BE2C (cell line): Measurements from ENCODE around the gene MMP10.
"Not testable (repeated sequence)": the region's sequence is repeated elsewhere in the genome, so short reads cannot be mapped to it uniquely, and the experiment has no call there.

Experiments used
- DNase-seq: peaks from one replicate; pipeline ENCODE4 v3.0.0-alpha.2; 2020
- H3K27me3 ChIP-seq: fragments of 250-450 bp; sonication (Bioruptor Pico); 2 replicates; pipeline ENCODE4 v1.5.1; 2020; ENCODE audit warnings: mild to moderate bottlenecking
- H3K36me3 ChIP-seq: fragments of 250-450 bp; sonication (Bioruptor Pico); 2 replicates; pipeline ENCODE4 v1.5.1; 2020; ENCODE audit warnings: mild to moderate bottlenecking
- H3K4me1 ChIP-seq: fragments of 250-450 bp; sonication (Bioruptor Pico); 2 replicates; pipeline ENCODE4 v1.5.1; 2020
- H3K4me3 ChIP-seq: 2 replicates; pipeline ENCODE4 v1.5.1; 2011; ENCODE audit warnings: low read depth, low read length
- H3K9me3 ChIP-seq: fragments of 250-450 bp; sonication (Bioruptor Pico); 2 replicates; pipeline ENCODE4 v1.5.1; 2020
- CTCF ChIP-seq: IDR thresholded peaks from 2 replicates; pipeline ENCODE4 v1.5.1; 2012; ENCODE audit warnings: mild to moderate bottlenecking, low read depth, low read length

Gene MMP10

GRCh38 chr11:102749101-102749722 lies 31.2 kb downstream of the MMP10 start:
- no peak for DNase-seq
- Histone ChIP-seq H3K9me3 (no peaks in the 10 kb centered on the region), H3K27me3 (no peaks in the 10 kb centered on the region), H3K36me3 (no peaks in the 10 kb centered on the region), H3K4me3 (no peak overlapping the region), H3K4me1 (no peaks in the 10 kb centered on the region)
- no peak for TF ChIP-seq CTCF

GRCh38 chr11:102746746-102747578 lies 33.5 kb downstream of the MMP10 start:
- H3K4me1 ChIP-seq, H3K9me3 ChIP-seq, H3K27me3 ChIP-seq, H3K4me3 ChIP-seq, H3K36me3 ChIP-seq, DNase-seq: not testable (repeated sequence)

GRCh38 chr11:102734650-102735049 lies 45.8 kb downstream of the MMP10 start:
- no peaks in the 10 kb centered on the region for H3K9me3 ChIP-seq
- H3K4me3 ChIP-seq, result no peak overlapping the region
- H3K36me3 ChIP-seq, result no peaks in the 10 kb centered on the region
- no peak for TF ChIP-seq CTCF
- H3K4me1 ChIP-seq, result no peaks in the 10 kb centered on the region
- no peak for DNase-seq
- H3K27me3 ChIP-seq, result no peaks in the 10 kb centered on the region

GRCh38 chr11:102733232-102733875 lies 47.1 kb downstream of the MMP10 start:
- Histone ChIP-seq H3K36me3 (no peaks in the 10 kb centered on the region), H3K27me3 (no peaks in the 10 kb centered on the region), H3K9me3 (no peaks in the 10 kb centered on the region), H3K4me1 (no peaks in the 10 kb centered on the region), H3K4me3 (no peak overlapping the region)
- TF ChIP-seq CTCF, result peak; percentile 92
- peak; percentile 73 for DNase-seq

GRCh38 chr11:102730944-102731343 lies 49.5 kb downstream of the MMP10 start:
- not testable (repeated sequence) for DNase-seq, H3K27me3 ChIP-seq, H3K9me3 ChIP-seq, H3K4me3 ChIP-seq, H3K36me3 ChIP-seq, H3K4me1 ChIP-seq

GRCh38 chr11:102729849-102730815 lies 50.3 kb downstream of the MMP10 start:
- no peaks in the 10 kb centered on the region for H3K4me1 ChIP-seq
- H3K4me3 ChIP-seq, result no peak overlapping the region
- H3K9me3 ChIP-seq, result no peaks in the 10 kb centered on the region
- DNase-seq, result no peak
- H3K36me3 ChIP-seq, result no peaks in the 10 kb centered on the region
- no peak for TF ChIP-seq CTCF
- no peaks in the 10 kb centered on the region for H3K27me3 ChIP-seq
